ENCODE data around the gene TLX3. TPM values are rescaled to one million over a fixed set of nuclear protein-coding genes. Genes with fewer than 3 reads are reported as not detected.

TLX3 gene
- total RNA-seq, 1 experiment from 2014 or later: not detected

DNA sequence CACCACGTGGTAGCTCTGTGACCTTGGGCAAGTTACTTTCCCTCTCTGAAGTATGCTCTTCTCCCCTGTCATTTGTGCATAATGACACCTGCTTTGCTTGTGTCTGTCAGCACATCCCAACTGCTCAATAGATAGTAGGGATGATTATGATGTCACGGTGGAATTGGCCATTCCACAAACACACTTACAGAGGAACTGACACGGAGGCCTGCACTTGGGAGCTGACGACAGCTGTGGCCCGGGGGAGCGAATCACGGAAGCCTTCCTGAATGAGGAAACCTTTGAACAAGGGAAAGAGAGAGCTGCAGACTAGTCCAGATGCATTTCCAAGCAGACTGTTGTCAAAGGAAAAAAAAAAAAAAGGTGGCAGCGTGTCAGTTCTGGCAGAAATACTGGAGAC, 21.0 kb downstream of the TLX3 start:
- Histone ChIP-seq H3K36me3 (ENCODE audit: control insufficient read depth, insufficient read depth, low read length) (no peaks in the 10 kb centered on the region), H3K4me3 (ENCODE audit: low read depth in 2 of 2, low read length in 2 of 2) (no peak overlapping the region), H3K9me3 (ENCODE audit: control insufficient read depth, insufficient read depth, low read depth, low read length) (no peaks in the 10 kb centered on the region), H3K4me1 (ENCODE audit: control insufficient read depth, insufficient read depth, low read length) (no peaks in the 10 kb centered on the region), H3K27ac (ENCODE audit: low read length) (no peak overlapping the region), H3K27me3 (ENCODE audit: control insufficient read depth, insufficient read depth, low read length) (no peaks in the 10 kb centered on the region; the same call in 1 of the 2 replicates)
- TF ChIP-seq REST (IDR thresholded peaks at IDR 0.05; ENCODE audit: insufficient read depth in 1 of 2, low read depth in 2 of 2, low read length in 1 of 2) (no peak), SIN3A (IDR thresholded peaks at IDR 0.05; ENCODE audit: borderline replicate concordance, insufficient read depth, low read depth, low read length) (no peak), POLR2AphosphoS5 (IDR thresholded peaks at IDR 0.05; ENCODE audit: low read depth, low read length) (no peak), CTCF (IDR thresholded peaks at IDR 0.05) (no peak), TCF7L2 (IDR thresholded peaks at IDR 0.05; ENCODE audit: low read depth, low read length) (no peak)
- ChIA-PET POLR2A (no interaction called here), CTCF (no interaction called here)
- in situ Hi-C loops (cut with HindIII; ENCODE audit: low pct_unique_long_range_greater_than_20kb, low sequenced_read_pairs): no loop called here
- DNase-seq (ENCODE audit: low read depth, low spot score) (no peak), ATAC-seq (no peak)
- intact Hi-C loops (cut with micrococcal nuclease; ENCODE audit: unreplicated experiment): loop anchor here (10.0 kb wide), 1 partner anchor 525 kb away; no protein-coding TSS in a partner anchor
- BruUV-seq (replicated peaks): no TSS peak

GRCh38 chr5:171335616-171336015, 26.6 kb downstream of the TLX3 start:
- H3K9me3 ChIP-seq (ENCODE audit: control insufficient read depth, insufficient read depth, low read depth, low read length): no peaks in the 10 kb centered on the region
- intact Hi-C loops (cut with micrococcal nuclease; ENCODE audit: unreplicated experiment) (loop anchor here (2.0 to 10.0 kb wide), 3 partner anchors 348 to 591 kb away; no protein-coding TSS in a partner anchor), in situ Hi-C loops (cut with HindIII; ENCODE audit: low pct_unique_long_range_greater_than_20kb, low sequenced_read_pairs) (no loop called here)
- ChIA-PET CTCF (interaction anchor here (0.6 kb wide), 1 partner anchor 962 kb away, joined by 4 read pairs; no protein-coding TSS in a partner anchor), POLR2A (no interaction called here)
- no TSS peak for BruUV-seq (replicated peaks)
- TF ChIP-seq TCF7L2 (IDR thresholded peaks at IDR 0.05; ENCODE audit: low read depth, low read length): no peak
- TF ChIP-seq POLR2AphosphoS5 (IDR thresholded peaks at IDR 0.05; ENCODE audit: low read depth, low read length): no peak
- TF ChIP-seq SIN3A (IDR thresholded peaks at IDR 0.05; ENCODE audit: borderline replicate concordance, insufficient read depth, low read depth, low read length): no peak
- no peak for TF ChIP-seq REST (IDR thresholded peaks at IDR 0.05; ENCODE audit: insufficient read depth in 1 of 2, low read depth in 2 of 2, low read length in 1 of 2)
- no peak for TF ChIP-seq CTCF (IDR thresholded peaks at IDR 0.05)
- no peak for DNase-seq (ENCODE audit: low read depth, low spot score)
- no peak overlapping the region for H3K4me3 ChIP-seq (ENCODE audit: low read depth in 2 of 2, low read length in 2 of 2)
- no peaks in the 10 kb centered on the region for H3K36me3 ChIP-seq (ENCODE audit: control insufficient read depth, insufficient read depth, low read length)
- no peak overlapping the region for H3K27ac ChIP-seq (ENCODE audit: low read length)
- H3K4me1 ChIP-seq (ENCODE audit: control insufficient read depth, insufficient read depth, low read length): no peaks in the 10 kb centered on the region
- ATAC-seq: no peak
- peaks cover 11% of the 10 kb centered on the region for H3K27me3 ChIP-seq (ENCODE audit: control insufficient read depth, insufficient read depth, low read length)
